GM21576 (cell line): ENCODE measurements around the gene ADH1B.
"Not testable (repeated sequence)": the region's sequence is repeated elsewhere in the genome, so short reads cannot be mapped to it uniquely, and the experiment has no call there.

ENCODE experiments used
- ATAC-seq: cut with Tn5 transposase; IDR thresholded peaks from one replicate; pipeline ENCODE4 v1.9.1; 2021; ENCODE audit warnings: mild to moderate bottlenecking, moderate library complexity; ENCODE audit not compliant: unreplicated experiment

The ADH1B gene

GRCh38 chr4:99324979-99325378, 3.8 kb upstream of the ADH1B start:
- no peak for ATAC-seq

- ATAC-seq: no peak
Observed at GRCh38 chr4:99324361-99324760, 3.2 kb upstream of the ADH1B start.

GRCh38 chr4:99323756-99324155, 2.6 kb upstream of the ADH1B start:
- ATAC-seq: no peak

- not testable (repeated sequence) for ATAC-seq
Observed at GRCh38 chr4:99317811-99318210, 3.4 kb downstream of the ADH1B start.

- ATAC-seq: no peak
Observed at GRCh38 chr4:99317354-99317753, 3.8 kb downstream of the ADH1B start.

GRCh38 chr4:99315839-99316238, 5.4 kb downstream of the ADH1B start:
- ATAC-seq: no peak

GRCh38 chr4:99314211-99314610, 7.0 kb downstream of the ADH1B start:
- ATAC-seq: no peak

GRCh38 chr4:99310389-99310788, 10.8 kb downstream of the ADH1B start:
- ATAC-seq: no peak

- no peak for ATAC-seq
Observed at GRCh38 chr4:99305638-99306400, 15.4 kb downstream of the ADH1B start.

GRCh38 chr4:99301376-99302164, 19.6 kb downstream of the ADH1B start:
- ATAC-seq: no peak

- no peak for ATAC-seq
Observed at GRCh38 chr4:99300934-99301333, 20.3 kb downstream of the ADH1B start.

- no peak for ATAC-seq
Observed at GRCh38 chr4:99293357-99293756, 27.8 kb downstream of the ADH1B start.

GRCh38 chr4:99290848-99291786, 30.1 kb downstream of the ADH1B start, which contains the start of gene ADH1A:
ADH1A (minus strand) TSS chr4:99290985; CDS start chr4:99290914, 71 bp downstream.
- no peak for ATAC-seq

GRCh38 chr4:99285387-99285786, 35.8 kb downstream of the ADH1B start:
- no peak for ATAC-seq

- no peak for ATAC-seq
Observed at GRCh38 chr4:99282731-99283130, 38.5 kb downstream of the ADH1B start.

- no peak for ATAC-seq
Observed at GRCh38 chr4:99281261-99281660, 39.9 kb downstream of the ADH1B start.

GRCh38 chr4:99276417-99276816, 44.8 kb downstream of the ADH1B start:
- ATAC-seq: no peak

- ATAC-seq: no peak
Observed at GRCh38 chr4:99275885-99276284, 45.3 kb downstream of the ADH1B start.

GRCh38 chr4:99275050-99275449, 46.2 kb downstream of the ADH1B start:
- no peak for ATAC-seq

- ATAC-seq: no peak
Observed at GRCh38 chr4:99273704-99274103, 47.5 kb downstream of the ADH1B start.

GRCh38 chr4:99264927-99265326, 56.3 kb downstream of the ADH1B start:
- ATAC-seq: no peak
